H1 (cell line): ENCODE data around the gene STXBP5. TPM values are rescaled to one million over a fixed set of nuclear protein-coding genes. Genes with fewer than 3 reads are reported as not detected.

Experiments
- CBX5 ChIP-seq: fragments of 300-800, 300-1000 bp; sonication (generic); IDR thresholded peaks from 2 replicates; pipeline ENCODE4 v1.7.1; 2016; ENCODE audit warnings: antibody characterized with exemption, low read length, low read depth
- EP300 ChIP-seq, 2 experiments: IDR thresholded peaks; 1 replicate in 1 of 2; 2 replicates in 1 of 2; pipeline ENCODE4 v1.6.1; 2011 to 2012; ENCODE audit warnings: low read depth in 2 of 2, low read length in 2 of 2, mild to moderate bottlenecking in 2 of 2, borderline replicate concordance in 1 of 2, inconsistent platforms in 1 of 2, moderate library complexity in 1 of 2
- SIX5 ChIP-seq: IDR thresholded peaks from 2 replicates; pipeline ENCODE4 v1.6.1; 2011; ENCODE audit warnings: mild to moderate bottlenecking, low read depth, low read length
- SUZ12 ChIP-seq: fragments of 200-600 bp; sonication (generic); IDR thresholded peaks from 2 replicates; pipeline ENCODE4 v1.6.1; 2012; ENCODE audit warnings: mild to moderate bottlenecking, inconsistent platforms, low read length, moderate library complexity, mixed read lengths
- TBP ChIP-seq: IDR thresholded peaks from 2 replicates; pipeline ENCODE4 v1.6.1; 2011; ENCODE audit warnings: low read depth, low read length, improper control_type of control experiment
- TEAD4 ChIP-seq: IDR thresholded peaks from 2 replicates; pipeline ENCODE4 v1.6.1; 2012; ENCODE audit warnings: low read depth, low read length, inconsistent platforms, mixed read lengths
- polyA plus RNA-seq, 7 experiments: library from polyadenylated mRNA; depleted of rRNA in 3 of 7; stranded (reverse) in 5 of 7; unstranded in 2 of 7; fragments of >200 nt in 5 of 7; fragments of 200-250 nt in 2 of 7; gene quantifications; 1 replicate in 5 of 7; 2 replicates in 1 of 7; 4 replicates in 1 of 7; pipeline versions ENCODE4 v1.2.1 to v1.2.3, GENCODE V29; 2011 to 2013; ENCODE audit warnings: missing spikeins in 2 of 7, mixed read lengths in 2 of 7
- total RNA-seq: library from RNA; stranded (reverse); fragmentation: NEBNext Ultra II Directional; extraction: Animal tissue kit (Norgen Biotek cat#: 25700); gene quantifications from 2 replicates; pipeline ENCODE4 v1.2.1, GENCODE V29; 2021
- TF ChIP-seq, protein P1 (sequence below): fragments of 300-600 bp; sonication (generic); IDR thresholded peaks from 2 replicates; pipeline ENCODE4 v1.7.1; 2012; ENCODE audit warnings: low read length, moderate library complexity, mild to moderate bottlenecking, inconsistent platforms; ENCODE audit not compliant: insufficient replicate concordance
- TF ChIP-seq, protein P2 (sequence below): IDR thresholded peaks from 2 replicates; pipeline ENCODE4 v1.6.1; 2011; ENCODE audit warnings: low read depth, mild to moderate bottlenecking, low read length; ENCODE audit not compliant: insufficient read depth

Gene STXBP5
- total and polyA plus RNA-seq, 2 of the 8 experiments (the other 6 are each of a cell fraction or from before 2014, with no cell fraction given) = 2.7 to 10.8 TPM

DNA sequence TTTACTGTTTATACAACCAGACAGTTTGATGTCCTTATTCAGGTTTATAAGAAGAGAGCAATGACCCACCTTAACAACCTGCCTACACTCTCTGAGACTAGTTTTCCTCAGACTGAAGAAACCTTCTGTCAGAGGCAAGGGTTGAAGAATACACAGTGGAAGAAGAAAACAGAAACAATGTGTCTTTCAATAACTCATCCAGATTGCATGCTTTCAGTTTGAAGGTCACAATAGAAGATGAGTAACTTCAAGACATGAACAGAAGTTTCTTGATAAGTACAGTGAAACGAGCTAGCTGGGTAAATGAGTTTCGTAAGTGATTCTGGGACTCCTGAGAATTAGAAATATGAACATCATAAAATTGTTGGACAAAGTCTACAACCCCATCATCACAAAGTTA, 141.7 kb downstream of the STXBP5 start (continued):
- TF ChIP-seq, protein P1, sequence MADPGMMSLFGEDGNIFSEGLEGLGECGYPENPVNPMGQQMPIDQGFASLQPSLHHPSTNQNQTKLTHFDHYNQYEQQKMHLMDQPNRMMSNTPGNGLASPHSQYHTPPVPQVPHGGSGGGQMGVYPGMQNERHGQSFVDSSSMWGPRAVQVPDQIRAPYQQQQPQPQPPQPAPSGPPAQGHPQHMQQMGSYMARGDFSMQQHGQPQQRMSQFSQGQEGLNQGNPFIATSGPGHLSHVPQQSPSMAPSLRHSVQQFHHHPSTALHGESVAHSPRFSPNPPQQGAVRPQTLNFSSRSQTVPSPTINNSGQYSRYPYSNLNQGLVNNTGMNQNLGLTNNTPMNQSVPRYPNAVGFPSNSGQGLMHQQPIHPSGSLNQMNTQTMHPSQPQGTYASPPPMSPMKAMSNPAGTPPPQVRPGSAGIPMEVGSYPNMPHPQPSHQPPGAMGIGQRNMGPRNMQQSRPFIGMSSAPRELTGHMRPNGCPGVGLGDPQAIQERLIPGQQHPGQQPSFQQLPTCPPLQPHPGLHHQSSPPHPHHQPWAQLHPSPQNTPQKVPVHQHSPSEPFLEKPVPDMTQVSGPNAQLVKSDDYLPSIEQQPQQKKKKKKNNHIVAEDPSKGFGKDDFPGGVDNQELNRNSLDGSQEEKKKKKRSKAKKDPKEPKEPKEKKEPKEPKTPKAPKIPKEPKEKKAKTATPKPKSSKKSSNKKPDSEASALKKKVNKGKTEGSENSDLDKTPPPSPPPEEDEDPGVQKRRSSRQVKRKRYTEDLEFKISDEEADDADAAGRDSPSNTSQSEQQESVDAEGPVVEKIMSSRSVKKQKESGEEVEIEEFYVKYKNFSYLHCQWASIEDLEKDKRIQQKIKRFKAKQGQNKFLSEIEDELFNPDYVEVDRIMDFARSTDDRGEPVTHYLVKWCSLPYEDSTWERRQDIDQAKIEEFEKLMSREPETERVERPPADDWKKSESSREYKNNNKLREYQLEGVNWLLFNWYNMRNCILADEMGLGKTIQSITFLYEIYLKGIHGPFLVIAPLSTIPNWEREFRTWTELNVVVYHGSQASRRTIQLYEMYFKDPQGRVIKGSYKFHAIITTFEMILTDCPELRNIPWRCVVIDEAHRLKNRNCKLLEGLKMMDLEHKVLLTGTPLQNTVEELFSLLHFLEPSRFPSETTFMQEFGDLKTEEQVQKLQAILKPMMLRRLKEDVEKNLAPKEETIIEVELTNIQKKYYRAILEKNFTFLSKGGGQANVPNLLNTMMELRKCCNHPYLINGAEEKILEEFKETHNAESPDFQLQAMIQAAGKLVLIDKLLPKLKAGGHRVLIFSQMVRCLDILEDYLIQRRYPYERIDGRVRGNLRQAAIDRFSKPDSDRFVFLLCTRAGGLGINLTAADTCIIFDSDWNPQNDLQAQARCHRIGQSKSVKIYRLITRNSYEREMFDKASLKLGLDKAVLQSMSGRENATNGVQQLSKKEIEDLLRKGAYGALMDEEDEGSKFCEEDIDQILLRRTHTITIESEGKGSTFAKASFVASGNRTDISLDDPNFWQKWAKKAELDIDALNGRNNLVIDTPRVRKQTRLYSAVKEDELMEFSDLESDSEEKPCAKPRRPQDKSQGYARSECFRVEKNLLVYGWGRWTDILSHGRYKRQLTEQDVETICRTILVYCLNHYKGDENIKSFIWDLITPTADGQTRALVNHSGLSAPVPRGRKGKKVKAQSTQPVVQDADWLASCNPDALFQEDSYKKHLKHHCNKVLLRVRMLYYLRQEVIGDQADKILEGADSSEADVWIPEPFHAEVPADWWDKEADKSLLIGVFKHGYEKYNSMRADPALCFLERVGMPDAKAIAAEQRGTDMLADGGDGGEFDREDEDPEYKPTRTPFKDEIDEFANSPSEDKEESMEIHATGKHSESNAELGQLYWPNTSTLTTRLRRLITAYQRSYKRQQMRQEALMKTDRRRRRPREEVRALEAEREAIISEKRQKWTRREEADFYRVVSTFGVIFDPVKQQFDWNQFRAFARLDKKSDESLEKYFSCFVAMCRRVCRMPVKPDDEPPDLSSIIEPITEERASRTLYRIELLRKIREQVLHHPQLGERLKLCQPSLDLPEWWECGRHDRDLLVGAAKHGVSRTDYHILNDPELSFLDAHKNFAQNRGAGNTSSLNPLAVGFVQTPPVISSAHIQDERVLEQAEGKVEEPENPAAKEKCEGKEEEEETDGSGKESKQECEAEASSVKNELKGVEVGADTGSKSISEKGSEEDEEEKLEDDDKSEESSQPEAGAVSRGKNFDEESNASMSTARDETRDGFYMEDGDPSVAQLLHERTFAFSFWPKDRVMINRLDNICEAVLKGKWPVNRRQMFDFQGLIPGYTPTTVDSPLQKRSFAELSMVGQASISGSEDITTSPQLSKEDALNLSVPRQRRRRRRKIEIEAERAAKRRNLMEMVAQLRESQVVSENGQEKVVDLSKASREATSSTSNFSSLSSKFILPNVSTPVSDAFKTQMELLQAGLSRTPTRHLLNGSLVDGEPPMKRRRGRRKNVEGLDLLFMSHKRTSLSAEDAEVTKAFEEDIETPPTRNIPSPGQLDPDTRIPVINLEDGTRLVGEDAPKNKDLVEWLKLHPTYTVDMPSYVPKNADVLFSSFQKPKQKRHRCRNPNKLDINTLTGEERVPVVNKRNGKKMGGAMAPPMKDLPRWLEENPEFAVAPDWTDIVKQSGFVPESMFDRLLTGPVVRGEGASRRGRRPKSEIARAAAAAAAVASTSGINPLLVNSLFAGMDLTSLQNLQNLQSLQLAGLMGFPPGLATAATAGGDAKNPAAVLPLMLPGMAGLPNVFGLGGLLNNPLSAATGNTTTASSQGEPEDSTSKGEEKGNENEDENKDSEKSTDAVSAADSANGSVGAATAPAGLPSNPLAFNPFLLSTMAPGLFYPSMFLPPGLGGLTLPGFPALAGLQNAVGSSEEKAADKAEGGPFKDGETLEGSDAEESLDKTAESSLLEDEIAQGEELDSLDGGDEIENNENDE = no peak
- no peak for TF ChIP-seq SUZ12
- TF ChIP-seq EP300 (IDR thresholded peaks at IDR 0.05; ENCODE audit: borderline replicate concordance in 1 of 2, low read depth in 2 of 2, low read length in 2 of 2) = no peak
- TF ChIP-seq SIX5 = no peak
- no peak for TF ChIP-seq CBX5
- no peak for TF ChIP-seq TBP
- TF ChIP-seq, protein P2, sequence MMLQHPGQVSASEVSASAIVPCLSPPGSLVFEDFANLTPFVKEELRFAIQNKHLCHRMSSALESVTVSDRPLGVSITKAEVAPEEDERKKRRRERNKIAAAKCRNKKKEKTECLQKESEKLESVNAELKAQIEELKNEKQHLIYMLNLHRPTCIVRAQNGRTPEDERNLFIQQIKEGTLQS = no peak
- TF ChIP-seq TEAD4 = no peak
